DOHH2 (cell line): Measurements from ENCODE around the gene ARRDC2.

Experiments
- CTCF ChIP-seq: fragments of 200-600 bp; sonication (generic); IDR thresholded peaks from one replicate; pipeline ENCODE4 v1.5.1; 2014; ENCODE audit warnings: antibody characterized with exemption, mild to moderate bottlenecking, low read depth, low read length; ENCODE audit not compliant: poor library complexity, severe bottlenecking
- EZH2phosphoT487 ChIP-seq: fragments of 200-600 bp; sonication (generic); IDR thresholded peaks from 2 replicates; pipeline ENCODE4 v1.6.1; 2017; ENCODE audit warnings: borderline replicate concordance, mild to moderate bottlenecking, antibody characterized with exemption, low read length, moderate library complexity, mixed read lengths

DNA sequence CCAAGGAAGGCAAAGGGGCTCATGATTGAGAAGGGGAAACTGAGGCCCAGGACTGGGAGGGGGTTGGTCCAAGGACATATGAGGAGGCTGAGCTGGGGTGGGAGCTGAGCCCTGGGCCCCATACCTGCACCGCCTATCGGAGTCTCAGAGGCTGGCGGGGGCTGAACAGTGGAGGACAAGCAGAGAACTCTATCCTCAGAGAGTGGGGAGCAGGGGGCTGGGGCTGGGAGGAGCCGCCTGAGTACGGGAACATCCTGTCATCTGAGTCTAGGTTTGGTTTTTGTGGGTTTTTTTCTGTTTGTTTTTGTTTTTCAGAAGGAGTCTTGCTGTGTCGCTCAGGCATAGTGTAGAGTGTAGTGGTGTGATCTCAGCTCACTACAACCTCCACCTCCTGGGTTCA is 6.2 kb downstream of the ARRDC2 start:
- TF ChIP-seq CTCF (no peak), EZH2phosphoT487 (no peak)
